ENCODE results near the gene VPS26C.

The VPS26C gene

DNA sequence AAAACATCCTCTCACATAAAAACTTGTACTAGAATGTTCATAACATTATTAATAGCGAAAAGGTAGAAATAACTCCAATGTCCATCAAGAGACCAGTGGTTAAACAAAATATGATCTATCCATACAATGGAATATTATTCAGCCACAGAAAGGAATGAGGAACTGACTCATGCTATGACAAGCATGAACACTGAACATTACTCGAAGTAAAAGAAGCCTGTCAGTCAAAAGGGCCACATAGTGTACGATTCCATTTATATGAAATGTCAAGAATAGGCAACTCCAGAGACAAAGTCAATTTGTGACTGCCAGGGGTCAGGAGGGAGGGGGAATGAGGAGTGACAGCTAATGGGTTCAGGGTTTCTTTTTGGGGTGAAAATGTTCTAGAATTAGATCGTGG, 2.3 kb downstream of the VPS26C start:
- DNase-seq: no peak

- peak; percentile 75 for DNase-seq
Observed at GRCh38 chr21:37263827-37264600, 3.1 kb downstream of the VPS26C start.

- peak; percentile 33 for DNase-seq
Observed at GRCh38 chr21:37259426-37259825, 7.7 kb downstream of the VPS26C start.

DNA sequence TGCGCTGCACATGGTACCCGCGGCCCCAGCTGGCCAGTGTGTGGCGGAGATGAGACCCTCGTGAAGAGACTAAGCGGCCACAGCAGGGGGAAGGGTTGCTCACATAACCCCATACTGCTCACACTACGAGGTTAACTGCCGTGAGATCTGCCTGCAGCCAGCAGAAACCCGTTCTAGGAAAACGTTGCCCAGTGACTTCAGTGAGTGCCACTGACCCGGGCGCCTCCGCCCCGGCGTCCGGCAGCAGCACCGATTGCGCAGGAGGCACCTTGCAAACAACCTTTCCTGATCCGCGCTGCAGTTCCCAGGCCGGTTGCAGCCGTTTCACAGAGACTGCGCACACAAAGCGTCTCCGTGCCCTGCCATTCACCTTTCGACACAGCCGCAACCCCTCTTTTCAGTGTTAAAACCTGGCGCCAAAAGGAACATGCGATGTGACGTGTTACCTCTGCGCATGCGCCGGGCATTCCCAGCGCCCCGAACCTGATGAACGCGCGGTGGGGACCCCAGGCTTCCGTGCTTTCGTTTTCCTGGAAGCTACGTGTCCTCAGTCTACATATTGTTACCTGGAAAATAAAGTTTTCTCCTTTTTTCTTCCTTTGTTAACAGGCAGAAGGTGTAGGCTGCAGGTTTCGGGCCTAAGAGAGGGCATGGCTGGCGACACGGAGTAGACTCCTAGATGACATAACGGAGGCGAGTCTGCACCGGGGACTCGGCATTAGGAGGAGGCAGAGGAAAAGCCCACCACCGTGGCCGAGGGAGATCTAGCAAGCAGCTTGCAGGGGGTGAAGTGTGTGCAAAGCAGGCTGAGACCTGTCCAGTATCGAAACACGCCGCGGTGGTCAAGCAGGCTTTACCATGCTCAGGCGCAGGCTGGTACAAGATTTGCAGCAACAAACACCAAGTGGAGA, 8.9 kb downstream of the VPS26C start:
- DNase-seq: peak; percentile 53

DNA sequence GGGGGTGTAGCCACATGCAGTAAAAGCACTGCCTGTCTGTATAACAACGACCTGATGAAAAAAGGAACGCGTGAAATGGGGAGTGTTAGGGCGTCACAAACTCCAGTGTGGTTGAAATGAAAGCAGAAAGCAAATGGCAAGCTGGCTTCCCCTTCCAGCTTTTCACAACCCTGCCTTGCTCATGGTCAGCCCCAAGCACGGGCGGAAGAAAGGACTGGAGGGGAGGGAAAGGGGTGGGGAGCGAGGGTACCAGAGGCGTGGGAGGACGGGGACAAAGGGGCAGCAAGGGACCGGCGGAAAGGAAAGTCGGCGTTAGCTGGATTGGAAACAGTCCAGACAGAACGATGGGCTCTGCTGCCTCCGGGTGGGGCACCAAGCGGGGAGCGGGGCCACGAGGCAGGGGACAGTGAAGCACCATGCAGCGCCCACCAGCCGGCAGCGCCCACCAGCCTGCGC, 9.6 kb downstream of the VPS26C start:
- DNase-seq: no peak

- DNase-seq: peak; percentile 15
Observed at GRCh38 chr21:37253991-37254390, 13.1 kb downstream of the VPS26C start.

DNA sequence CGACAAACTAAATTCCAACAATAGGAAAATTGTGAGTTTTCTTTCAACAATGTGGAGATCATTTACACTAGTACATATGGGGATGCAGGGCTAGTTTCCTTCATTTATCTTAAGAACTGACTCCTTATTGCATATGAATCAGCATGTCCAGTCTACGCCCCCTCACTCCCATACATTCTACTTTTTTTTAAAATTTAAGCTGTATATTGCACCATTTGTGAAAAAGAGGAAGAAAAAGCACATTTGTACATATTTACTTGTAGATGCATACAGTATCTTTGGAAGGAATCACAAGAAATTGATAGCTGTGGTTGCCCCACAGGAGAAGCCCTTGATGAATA, 15.9 kb downstream of the VPS26C start:
- DNase-seq: no peak

GRCh38 chr21:37249112-37249904, 17.8 kb downstream of the VPS26C start:
- peak; percentile 31 for DNase-seq

DNA sequence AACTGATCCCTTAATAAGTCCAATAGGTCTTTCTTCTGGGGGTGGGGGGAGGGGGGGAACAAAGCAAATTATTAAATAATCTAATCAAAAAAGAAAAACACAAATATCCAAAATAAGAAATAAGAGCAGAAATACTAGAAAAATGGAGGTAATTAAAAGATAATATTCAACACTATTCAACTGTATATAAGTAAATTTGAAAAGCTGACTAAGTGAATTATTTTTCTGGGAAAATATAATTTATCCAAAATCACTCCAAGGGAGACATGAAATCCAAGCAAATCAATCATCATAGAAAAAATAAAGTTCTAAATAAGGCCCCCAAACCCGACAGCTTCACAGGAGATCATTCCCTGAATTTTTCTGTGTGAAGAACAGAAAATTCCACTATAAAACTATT, 18.8 kb downstream of the VPS26C start:
- DNase-seq: no peak

- no peak for DNase-seq
Observed at GRCh38 chr21:37245151-37245550, 22.0 kb downstream of the VPS26C start.

- peak; percentile 40 for DNase-seq
Observed at GRCh38 chr21:37244501-37245095, 22.5 kb downstream of the VPS26C start.

DNA sequence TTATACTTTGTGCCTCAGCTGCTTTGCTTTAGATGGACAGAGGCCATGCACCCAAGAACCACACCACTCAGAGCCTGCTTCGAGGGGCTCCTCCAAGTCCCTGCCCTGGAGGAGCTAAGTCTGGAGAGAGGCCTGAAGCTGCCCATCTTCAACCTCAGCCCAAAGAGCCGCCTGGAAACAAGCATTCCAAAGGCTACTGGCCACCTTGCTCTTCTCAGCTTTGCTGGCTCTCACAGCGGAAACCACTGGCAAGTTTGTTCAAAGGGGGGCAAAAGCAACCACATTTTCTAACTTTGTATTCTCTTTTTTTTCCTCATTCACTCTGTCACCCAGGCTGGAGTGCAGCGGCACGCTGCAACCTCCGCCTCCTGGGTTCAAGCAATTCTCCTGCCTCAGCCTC, 23.2 kb downstream of the VPS26C start:
- no peak for DNase-seq

GRCh38 chr21:37241426-37241825, 25.7 kb downstream of the VPS26C start:
- DNase-seq: no peak

DNA sequence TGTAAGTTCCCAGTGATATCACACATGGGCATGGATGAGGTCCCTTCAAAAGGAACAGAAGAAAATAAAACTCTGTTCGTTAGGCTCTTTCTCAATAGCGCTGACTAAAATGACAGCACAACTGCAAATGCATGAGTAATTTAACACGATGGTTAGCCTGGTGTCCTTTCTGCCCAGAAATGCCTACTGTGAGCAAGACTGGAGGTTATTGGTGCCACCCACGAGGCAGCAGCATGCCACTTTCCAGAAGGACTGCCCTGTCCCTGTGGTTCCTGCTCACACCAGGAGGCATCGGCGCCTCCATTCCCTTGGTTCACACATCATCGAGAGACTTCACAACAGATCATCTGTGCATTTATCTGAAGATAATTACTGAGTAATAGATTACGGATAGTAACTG, 26.2 kb downstream of the VPS26C start:
- DNase-seq: no peak

- no peak for DNase-seq
Observed at GRCh38 chr21:37237764-37238163, 29.4 kb downstream of the VPS26C start.

DNA sequence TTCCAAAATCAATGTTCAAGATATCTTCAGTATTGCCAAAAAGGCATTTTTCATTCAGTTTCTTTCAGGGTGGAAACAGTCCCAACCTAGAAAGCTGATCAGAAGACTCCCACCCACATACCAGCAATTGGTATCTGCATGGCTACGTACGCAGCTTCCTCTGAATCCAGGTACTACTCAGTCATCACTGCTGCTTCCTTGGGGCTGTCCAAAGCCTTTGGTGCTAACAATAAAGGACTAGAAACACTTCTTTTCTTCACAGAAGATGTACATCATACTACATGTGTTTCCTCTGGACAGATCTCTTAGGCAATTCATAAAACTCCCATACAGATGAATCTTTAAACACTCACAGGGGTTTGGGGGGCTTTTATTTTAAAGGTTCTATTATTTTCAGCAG, 29.8 kb downstream of the VPS26C start:
- no peak for DNase-seq

DNA sequence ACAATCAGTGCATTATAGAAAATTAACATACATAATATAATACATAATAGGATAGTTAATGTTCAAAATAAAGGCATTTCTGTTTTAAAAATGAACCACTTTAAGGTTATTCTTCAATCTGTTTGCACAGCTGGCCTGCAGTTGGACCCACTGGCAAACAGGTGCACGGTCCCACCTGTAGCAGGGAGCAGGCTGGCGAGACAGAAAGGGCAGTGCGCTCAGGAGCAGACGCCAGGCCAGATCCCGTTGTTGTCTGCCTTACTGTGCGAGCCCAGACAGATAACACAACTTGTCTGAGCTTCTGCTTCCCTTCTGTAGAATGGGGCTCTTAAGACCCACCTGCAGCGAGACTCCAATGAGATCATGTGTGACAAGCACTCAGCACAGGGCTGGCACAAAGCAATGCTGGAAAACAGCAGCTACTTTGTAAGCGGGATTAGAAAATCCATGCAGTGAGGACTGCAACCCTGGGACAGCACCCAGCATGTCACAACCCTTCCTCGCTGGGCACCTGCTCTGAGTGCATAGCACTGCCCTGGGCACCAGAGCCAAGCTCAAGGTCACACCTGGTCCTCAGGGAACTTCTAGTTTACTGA, 33.5 kb downstream of the VPS26C start:
- DNase-seq: no peak

DNA sequence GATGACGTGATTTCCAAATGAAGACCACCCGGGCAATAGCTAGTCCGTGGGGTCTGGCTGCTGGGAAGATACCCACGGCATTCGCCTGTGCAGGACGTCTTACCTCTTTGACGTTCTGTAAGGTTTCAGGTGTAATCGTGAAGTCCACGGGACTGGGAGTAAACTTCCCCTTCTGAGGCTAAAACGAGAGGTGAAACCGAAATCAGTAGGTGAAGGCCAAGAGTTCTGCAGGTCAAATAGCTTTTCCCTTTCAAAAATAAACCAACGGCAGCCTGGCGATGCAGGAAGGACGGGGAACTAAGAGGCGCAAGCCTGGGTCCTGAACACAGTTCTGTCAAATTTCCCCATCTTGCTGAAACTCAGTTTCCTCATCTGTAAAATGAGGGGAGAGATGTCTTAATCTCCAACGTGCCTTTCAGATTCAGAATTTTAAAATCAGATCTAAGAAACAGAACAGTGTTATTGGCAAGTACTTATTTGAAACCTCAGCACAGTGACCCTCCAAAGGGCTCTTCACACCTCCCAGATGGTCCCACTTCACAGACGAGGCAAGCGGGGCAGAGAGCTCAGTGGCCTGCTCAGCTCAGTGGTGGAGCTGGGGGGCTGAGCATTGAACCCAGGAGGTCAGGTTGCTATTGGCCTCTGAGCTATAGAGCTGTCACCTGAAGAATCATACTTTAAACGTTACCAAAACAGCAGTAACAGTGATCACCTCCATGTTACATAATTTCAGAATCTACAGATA, 34.7 kb downstream of the VPS26C start:
- no peak for DNase-seq

- no peak for DNase-seq
Observed at GRCh38 chr21:37231671-37232070, 35.5 kb downstream of the VPS26C start.

DNA sequence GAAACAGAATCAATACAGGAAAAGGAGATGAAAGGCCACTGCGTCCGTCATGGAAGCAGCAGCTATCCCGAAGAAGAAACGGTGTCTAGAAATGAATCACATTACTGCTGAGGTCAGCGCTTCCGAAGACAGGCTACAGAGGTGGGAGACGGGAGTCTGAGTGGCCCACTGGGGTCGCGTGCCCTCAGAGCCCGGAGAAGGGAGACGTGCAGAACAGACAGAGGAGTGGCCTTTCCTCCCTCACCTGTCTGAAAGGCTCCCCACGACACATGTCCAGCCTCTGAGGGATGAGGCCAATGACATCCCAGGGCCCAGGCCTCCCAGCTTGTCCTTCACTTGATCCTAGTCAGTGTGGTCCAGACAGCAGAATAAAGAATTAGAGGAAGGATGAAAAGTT, 35.9 kb downstream of the VPS26C start:
- DNase-seq: no peak

DNA sequence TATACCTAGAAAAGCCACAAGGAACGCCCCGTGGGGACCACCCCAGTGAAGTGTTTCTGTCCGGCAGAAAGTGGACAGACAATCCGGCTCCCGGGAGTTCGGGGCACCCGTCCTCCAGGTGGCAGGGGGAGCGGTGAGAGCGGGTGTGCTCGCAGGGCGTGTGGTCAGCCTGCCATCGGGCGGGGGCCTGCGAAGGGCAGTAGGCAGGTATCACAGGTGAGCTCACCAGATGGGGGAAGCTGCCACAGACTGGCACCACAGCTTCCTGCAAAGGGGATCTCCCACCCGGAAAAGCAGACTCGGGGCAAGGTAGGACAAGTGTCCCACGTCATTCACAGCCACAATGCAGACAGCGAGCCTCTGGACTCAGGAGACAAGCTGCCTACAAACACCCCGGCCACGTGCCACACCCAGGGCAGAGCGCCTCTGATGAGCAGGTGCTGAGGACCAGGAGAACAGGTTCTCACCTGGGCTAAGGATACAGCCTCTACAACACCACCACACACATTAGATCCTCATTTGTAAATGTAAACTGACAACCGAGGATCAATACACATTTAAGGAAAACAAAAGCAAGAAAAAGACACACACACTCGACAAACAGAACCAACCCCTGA, 36.4 kb downstream of the VPS26C start:
- DNase-seq: no peak
